ENCODE data around the gene MECP2.

GRCh38 chrX:154032653-154033052 lies 64.9 kb downstream of the MECP2 start:
- TF ChIP-seq, protein P1, sequence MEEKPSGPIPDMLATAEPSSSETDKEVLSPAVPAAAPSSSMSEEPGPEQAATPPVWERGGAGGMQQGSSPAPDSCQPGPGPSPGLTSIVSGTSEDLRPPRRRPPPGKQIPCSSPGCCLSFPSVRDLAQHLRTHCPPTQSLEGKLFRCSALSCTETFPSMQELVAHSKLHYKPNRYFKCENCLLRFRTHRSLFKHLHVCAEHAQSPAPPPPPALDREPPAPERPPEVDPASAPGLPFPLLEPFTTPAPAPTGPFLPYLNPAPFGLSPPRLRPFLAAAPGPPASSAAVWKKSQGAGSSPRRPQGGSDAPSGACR (CRISPR knock-in tag; IDR thresholded peaks at IDR 0.05) = no peak
- no peak for TF ChIP-seq MTA1 (CRISPR knock-in tag; IDR thresholded peaks at IDR 0.05; ENCODE audit: borderline replicate concordance)
- TF ChIP-seq FOSL2 (CRISPR knock-in tag; IDR thresholded peaks at IDR 0.05) = no peak
- no peak for TF ChIP-seq FOSL1 (CRISPR knock-in tag; IDR thresholded peaks at IDR 0.05; ENCODE audit: borderline replicate concordance)
- no peak for TF ChIP-seq SIN3A (IDR thresholded peaks at IDR 0.05; ENCODE audit: borderline replicate concordance, low read depth, low read length)
- no peak for TF ChIP-seq ARHGAP35 (CRISPR knock-in tag; IDR thresholded peaks at IDR 0.05; ENCODE audit: borderline replicate concordance)
- no peak for TF ChIP-seq RARA (CRISPR knock-in tag; IDR thresholded peaks at IDR 0.05)
- TF ChIP-seq ZNF292 (CRISPR knock-in tag; IDR thresholded peaks at IDR 0.05; ENCODE audit: borderline replicate concordance, low read depth) = no peak
